ENCODE measurements around the gene PRSS53. TPM values are rescaled to one million over a fixed set of nuclear protein-coding genes. Genes with fewer than 3 reads are reported as not detected.
A peak's percentile ranks its signal among the peaks of the same experiment; 100 is the strongest.

PRSS53 gene
- total and polyA plus RNA-seq, 3 donors from 2014 or later, result 1.1 to 6.1 (median 2.7) TPM

- no peak for TF ChIP-seq POLR2A (IDR thresholded peaks at IDR 0.05)
- 88 to 91% methylated on average over 6 to 23 of the region's 23 CpGs for WGBS, 2 donors
- Histone ChIP-seq H3K4me1 (peaks cover 32% of the 10 kb centered on the region), H3K36me3 (ENCODE audit: low read depth, missing control alignments) (no peaks in the 10 kb centered on the region), H3K9me3 (no peaks in the 10 kb centered on the region), H3K4me3 (no peak overlapping the region), H3K27ac (no peak overlapping the region), H3K27me3 (no peaks in the 10 kb centered on the region)
- intact Hi-C loops (cut with DNase I; ENCODE audit: low total_unique reads), result no loop called here
- no peak for DNase-seq
Measured at GRCh38 chr16:31111881-31112466, 23.2 kb upstream of the PRSS53 start.

GRCh38 chr16:31110106-31111034 is 21.6 kb upstream of the PRSS53 start:
- intact Hi-C loops (cut with DNase I; ENCODE audit: low total_unique reads), result no loop called here
- 86% methylated on average over 14 to 26 of the region's 26 CpGs for WGBS, 2 donors
- Histone ChIP-seq H3K9me3 (no peaks in the 10 kb centered on the region), H3K4me1 (peaks cover 31% of the 10 kb centered on the region), H3K36me3 (ENCODE audit: low read depth, missing control alignments) (no peaks in the 10 kb centered on the region), H3K27ac (no peak overlapping the region), H3K27me3 (no peaks in the 10 kb centered on the region), H3K4me3 (no peak overlapping the region)
- no peak for TF ChIP-seq CTCF (IDR thresholded peaks at IDR 0.05)
- no peak for TF ChIP-seq POLR2A (IDR thresholded peaks at IDR 0.05)
- no peak for DNase-seq

GRCh38 chr16:31109622-31110021 is 20.9 kb upstream of the PRSS53 start:
- peaks cover 31% of the 10 kb centered on the region for H3K4me1 ChIP-seq
- TF ChIP-seq CTCF (IDR thresholded peaks at IDR 0.05) (no peak), POLR2A (IDR thresholded peaks at IDR 0.05) (no peak)
- no peaks in the 10 kb centered on the region for H3K9me3 ChIP-seq
- intact Hi-C loops (cut with DNase I; ENCODE audit: low total_unique reads), result no loop called here
- 66 to 74% methylated on average over 6 to 12 of the region's 12 CpGs for WGBS, 2 donors
- no peaks in the 10 kb centered on the region for H3K27me3 ChIP-seq
- no peak overlapping the region for H3K27ac ChIP-seq
- DNase-seq, result no peak
- H3K4me3 ChIP-seq, result no peak overlapping the region
- no peaks in the 10 kb centered on the region for H3K36me3 ChIP-seq (ENCODE audit: low read depth, missing control alignments)

- TF ChIP-seq POLR2A (IDR thresholded peaks at IDR 0.05), result no peak
- no peak for TF ChIP-seq CTCF (IDR thresholded peaks at IDR 0.05)
- no peaks in the 10 kb centered on the region for H3K36me3 ChIP-seq (ENCODE audit: low read depth, missing control alignments)
- DNase-seq, result no peak
- peak overlapping the region; percentile 88 to 93 for H3K27ac ChIP-seq
- H3K27me3 ChIP-seq, result no peaks in the 10 kb centered on the region
- intact Hi-C loops (cut with DNase I; ENCODE audit: low total_unique reads), result no loop called here
- H3K4me3 ChIP-seq, result peak overlapping the region; percentile 80 to 85
- H3K4me1 ChIP-seq, result peaks cover 31% of the 10 kb centered on the region
- H3K9me3 ChIP-seq, result no peaks in the 10 kb centered on the region
- WGBS, 2 donors, result 30 to 50% methylated on average over 25 to 50 of the region's 57 CpGs
Measured at GRCh38 chr16:31108794-31109558, 20.2 kb upstream of the PRSS53 start.

All from testis (tissue), 3 donors.